ENCODE data around the gene MGRN1. TPM values are rescaled to one million over a fixed set of nuclear protein-coding genes. Genes with fewer than 3 reads are reported as not detected.

Gene MGRN1
- total and polyA plus RNA-seq, 3 donors from 2014 or later: 34.7 to 91.1 (median 89.7) TPM

- Histone ChIP-seq H3K36me3 (ENCODE audit: low read depth, missing control alignments) (no peaks in the 10 kb centered on the region), H3K27me3 (no peaks in the 10 kb centered on the region), H3K27ac (no peak overlapping the region), H3K9me3 (no peaks in the 10 kb centered on the region), H3K4me3 (no peak overlapping the region), H3K4me1 (peaks cover 7% of the 10 kb centered on the region)
- intact Hi-C loops (cut with DNase I; ENCODE audit: low total_unique reads): no loop called here
- 91 to 92% methylated on average over 12 to 21 of the region's 21 CpGs for WGBS, 2 donors
- TF ChIP-seq CTCF (IDR thresholded peaks at IDR 0.05) (no peak), POLR2A (IDR thresholded peaks at IDR 0.05) (no peak)
- no peak for DNase-seq
Observed at GRCh38 chr16:4689091-4689671, 64.6 kb downstream of the MGRN1 start.

GRCh38 chr16:4689864-4690704, 65.5 kb downstream of the MGRN1 start:
- no peaks in the 10 kb centered on the region for H3K27me3 ChIP-seq
- 84 to 88% methylated on average over 22 to 31 of the region's 31 CpGs for WGBS, 2 donors
- intact Hi-C loops (cut with DNase I; ENCODE audit: low total_unique reads): loop anchor here (10.0 kb wide), 1 partner anchor 75 kb away; the partner anchor contains the start of gene UBALD1
- H3K36me3 ChIP-seq (ENCODE audit: low read depth, missing control alignments): no peaks in the 10 kb centered on the region
- H3K4me3 ChIP-seq: no peak overlapping the region
- peaks cover 16% of the 10 kb centered on the region for H3K4me1 ChIP-seq
- TF ChIP-seq POLR2A (IDR thresholded peaks at IDR 0.05) (no peak), CTCF (IDR thresholded peaks at IDR 0.05) (no peak)
- no peak for DNase-seq
- H3K27ac ChIP-seq: no peak overlapping the region
- H3K9me3 ChIP-seq: no peaks in the 10 kb centered on the region

- intact Hi-C loops (cut with DNase I; ENCODE audit: low total_unique reads): loop anchor here (10.0 kb wide), 1 partner anchor 76 kb away; the partner anchor contains the start of gene UBALD1
- Histone ChIP-seq H3K27me3 (no peaks in the 10 kb centered on the region), H3K27ac (no peak overlapping the region), H3K4me3 (no peak overlapping the region), H3K4me1 (peaks cover 25% of the 10 kb centered on the region), H3K9me3 (no peaks in the 10 kb centered on the region), H3K36me3 (ENCODE audit: low read depth, missing control alignments) (no peaks in the 10 kb centered on the region)
- DNase-seq: no peak
- WGBS, 2 donors: 77 to 84% methylated on average over 11 to 19 of the region's 19 CpGs
- no peak for TF ChIP-seq POLR2A (IDR thresholded peaks at IDR 0.05)
- TF ChIP-seq CTCF (IDR thresholded peaks at IDR 0.05): no peak
Observed at GRCh38 chr16:4690946-4691665, 66.5 kb downstream of the MGRN1 start.

- intact Hi-C loops (cut with DNase I; ENCODE audit: low total_unique reads): loop anchor here (10.0 kb wide), 1 partner anchor 77 kb away; the partner anchor contains the start of gene UBALD1
- Histone ChIP-seq H3K36me3 (ENCODE audit: low read depth, missing control alignments) (no peaks in the 10 kb centered on the region), H3K4me3 (no peak overlapping the region), H3K9me3 (no peaks in the 10 kb centered on the region), H3K27me3 (no peaks in the 10 kb centered on the region), H3K4me1 (peaks cover 33% of the 10 kb centered on the region), H3K27ac (no peak overlapping the region)
- DNase-seq: no peak
- TF ChIP-seq CTCF (IDR thresholded peaks at IDR 0.05) (no peak), POLR2A (IDR thresholded peaks at IDR 0.05) (no peak)
- WGBS, 2 donors: 89% methylated on average over 5 to 20 of the region's 20 CpGs
Observed at GRCh38 chr16:4691666-4692412, 67.2 kb downstream of the MGRN1 start.

Data from testis (tissue), 3 donors.